NT2/D1 (cell line): ENCODE data around the gene CYP2R1.

Source experiments
- YY1 ChIP-seq: IDR thresholded peaks from 2 replicates; pipeline ENCODE4 v1.6.1; 2011; ENCODE audit not compliant: insufficient read length, insufficient read depth
- ZNF274 ChIP-seq: IDR thresholded peaks from 2 replicates; pipeline ENCODE4 v1.6.1; 2011; ENCODE audit warnings: mild to moderate bottlenecking, low read depth, low read length

GRCh38 chr11:14882196-14882595, 9.8 kb downstream of the CYP2R1 start:
- TF ChIP-seq YY1 (no peak), ZNF274 (no peak)
